Gastrocnemius medialis (tissue), 4 donors: Measurements from ENCODE around the gene USP16. TPM values are rescaled to one million over a fixed set of nuclear protein-coding genes. Genes with fewer than 3 reads are reported as not detected.

Source experiments
- ATAC-seq, 2 donors: fragments of 150-250 bp; one replicate each; pipeline ENCODE4 v1.9.1; 2016
- DNase-seq, 2 donors: peaks; one replicate each; pipeline ENCODE4 v3.0.0-alpha.2; 2019
- H3K27ac ChIP-seq, 4 donors: fragments of 200-600 bp; sonication (generic); 1 replicate in 1 of 4; 2 replicates in 3 of 4; pipeline ENCODE4 v1.5.1; 2016 to 2018; ENCODE audit warnings: mild to moderate bottlenecking in 2 of 4, moderate library complexity in 1 of 4
- H3K27me3 ChIP-seq, 3 donors: fragments of 200-600 bp; sonication (generic) in 2 of 3; 1 replicate in 1 of 3; 2 replicates in 2 of 3; pipeline versions ENCODE4 v1.5.1 to v1.6.0; 2016 to 2019; ENCODE audit warnings: mild to moderate bottlenecking in 1 of 3, moderate library complexity in 1 of 3
- H3K36me3 ChIP-seq, 2 donors: fragments of 200-600 bp; sonication (generic) in 1 of 2; one replicate each; pipeline ENCODE4 v1.5.1; 2017 to 2018
- H3K4me1 ChIP-seq, 2 donors: fragments of 200-600 bp; sonication (generic) in 1 of 2; one replicate each; pipeline ENCODE4 v1.5.1; 2016 to 2017; ENCODE audit warnings: mild to moderate bottlenecking in 2 of 2
- H3K4me3 ChIP-seq, 4 donors: fragments of 200-600 bp; sonication (generic) in 3 of 4; 1 replicate in 1 of 4; 2 replicates in 3 of 4; pipeline ENCODE4 v1.5.1; 2016 to 2019; ENCODE audit warnings: mild to moderate bottlenecking in 2 of 4
- H3K9me3 ChIP-seq, 3 donors: fragments of 200-600 bp; sonication (generic) in 2 of 3; 1 replicate in 1 of 3; 2 replicates in 2 of 3; pipeline ENCODE4 v1.5.1; 2016 to 2019
- CTCF ChIP-seq, 5 experiments: fragments of 450-650 bp in 3 of 5; fragments of 200-600 bp in 2 of 5; sonication (generic) in 2 of 5; IDR thresholded peaks in 4 of 5; conservative IDR thresholded peaks in 1 of 5; 1 replicate in 4 of 5; 2 replicates in 1 of 5; pipeline ENCODE4 v1.5.1; 2016 to 2019; ENCODE audit warnings: antibody characterized with exemption in 5 of 5, mild to moderate bottlenecking in 3 of 5, moderate library complexity in 3 of 5
- POLR2A ChIP-seq, 2 donors: fragments of 450-650 bp; IDR thresholded peaks; one replicate each; pipeline ENCODE4 v1.6.1; 2017; ENCODE audit warnings: antibody characterized with exemption in 2 of 2, mild to moderate bottlenecking in 2 of 2, moderate library complexity in 2 of 2
- in situ Hi-C, 4 donors: fragments of 200-750 bp; cut with MboI; loops; one replicate each; pipeline versions ENCODE4 v1.15.0 to v1.8.0; 2017; ENCODE audit warnings: low sequenced_read_pairs in 4 of 4
- intact Hi-C: fragments of 100-400 bp; cut with DNase I; formaldehyde crosslinking; loops from one replicate; pipeline ENCODE4 v1.15.1; 2023; ENCODE audit warnings: low total_unique reads
- total RNA-seq, 4 donors: library from RNA; depleted of rRNA; stranded (reverse); fragments of >200 nt; gene quantifications; one replicate each; pipeline versions ENCODE4 v1.1.0 to v1.2.3, GENCODE V29; 2016

USP16 gene
- total RNA-seq, 4 donors from 2014 or later, result 25.0 to 37.2 (median 32.1) TPM

- intact Hi-C loops, result no loop called here
- Histone ChIP-seq H3K36me3 (no peaks in the 10 kb centered on the region), H3K4me3 (no peak overlapping the region), H3K27ac (no peak overlapping the region), H3K4me1 (no peaks in the 10 kb centered on the region), H3K27me3 (no peaks in the 10 kb centered on the region), H3K9me3 (no peaks in the 10 kb centered on the region)
- TF ChIP-seq CTCF (IDR thresholded peaks at IDR 0.05 in 4 of 5, conservative IDR thresholded peaks at IDR 0.05 in 1 of 5) (no peak), POLR2A (IDR thresholded peaks at IDR 0.05) (no peak)
- no peak for ATAC-seq
- in situ Hi-C loops, result loop anchor here in 2 of 4 donors (10.0 to 25.0 kb wide), 2 partner anchors 204 to 211 kb away; partner anchors contain the start of gene BACH1 (in 2 of the 2)
- no peak for DNase-seq
Observed at GRCh38 chr21:29083306-29083705, 58.8 kb downstream of the USP16 start.

- Histone ChIP-seq H3K27me3 (no peaks in the 10 kb centered on the region), H3K4me1 (no peaks in the 10 kb centered on the region), H3K9me3 (no peaks in the 10 kb centered on the region), H3K27ac (no peak overlapping the region), H3K4me3 (no peak overlapping the region), H3K36me3 (no peaks in the 10 kb centered on the region)
- DNase-seq (no peak), ATAC-seq (no peak)
- TF ChIP-seq POLR2A (IDR thresholded peaks at IDR 0.05) (no peak), CTCF (IDR thresholded peaks at IDR 0.05 in 4 of 5, conservative IDR thresholded peaks at IDR 0.05 in 1 of 5) (no peak)
- intact Hi-C loops (no loop called here), in situ Hi-C loops (loop anchor here in 2 of 4 donors (10.0 to 25.0 kb wide), 2 partner anchors 203 to 210 kb away; partner anchors contain the start of gene BACH1 (in 2 of the 2))
Observed at GRCh38 chr21:29084372-29084771, 59.9 kb downstream of the USP16 start.

- TF ChIP-seq POLR2A (IDR thresholded peaks at IDR 0.05) (no peak), CTCF (IDR thresholded peaks at IDR 0.05 in 4 of 5, conservative IDR thresholded peaks at IDR 0.05 in 1 of 5) (no peak)
- ATAC-seq (no peak), DNase-seq (no peak)
- Histone ChIP-seq H3K27me3 (no peaks in the 10 kb centered on the region), H3K4me1 (no peaks in the 10 kb centered on the region), H3K9me3 (no peaks in the 10 kb centered on the region), H3K36me3 (no peaks in the 10 kb centered on the region), H3K4me3 (no peak overlapping the region), H3K27ac (no peak overlapping the region)
- in situ Hi-C loops, result loop anchor here (5.0 to 25.0 kb wide), 4 partner anchors 202 to 292 kb away; partner anchors contain the start of gene BACH1 (in 2 of the 4)
- intact Hi-C loops, result loop anchor here (5.0 kb wide), 1 partner anchor 212 kb away; the partner anchor contains the start of gene BACH1
Observed at GRCh38 chr21:29085106-29085752, 60.8 kb downstream of the USP16 start.

- Histone ChIP-seq H3K4me1 (peaks cover 5 to 16% of the 10 kb centered on the region in 2 donors), H3K4me3 (no peak overlapping the region), H3K9me3 (no peaks in the 10 kb centered on the region), H3K27me3 (no peaks in the 10 kb centered on the region), H3K36me3 (no peaks in the 10 kb centered on the region), H3K27ac (no peak overlapping the region)
- DNase-seq (no peak), ATAC-seq (no peak)
- intact Hi-C loops (no loop called here), in situ Hi-C loops (loop anchor here in 1 of 4 donors (25.0 kb wide), 1 partner anchor 196 kb away; the partner anchor contains the start of gene BACH1)
- TF ChIP-seq POLR2A (IDR thresholded peaks at IDR 0.05), result no peak
- TF ChIP-seq CTCF (IDR thresholded peaks at IDR 0.05 in 4 of 5, conservative IDR thresholded peaks at IDR 0.05 in 1 of 5), result no peak
Observed at GRCh38 chr21:29091033-29091432, 66.6 kb downstream of the USP16 start.
